GM19395 (cell line): ENCODE results near the gene C19orf85.
A peak's percentile ranks its signal among the peaks of the same experiment; 100 is the strongest.

ENCODE experiments used
- ATAC-seq: cut with Tn5 transposase; IDR thresholded peaks from one replicate; pipeline ENCODE4 v1.9.1; 2021; ENCODE audit warnings: mild to moderate bottlenecking, moderate library complexity; ENCODE audit not compliant: unreplicated experiment

C19orf85 gene

DNA sequence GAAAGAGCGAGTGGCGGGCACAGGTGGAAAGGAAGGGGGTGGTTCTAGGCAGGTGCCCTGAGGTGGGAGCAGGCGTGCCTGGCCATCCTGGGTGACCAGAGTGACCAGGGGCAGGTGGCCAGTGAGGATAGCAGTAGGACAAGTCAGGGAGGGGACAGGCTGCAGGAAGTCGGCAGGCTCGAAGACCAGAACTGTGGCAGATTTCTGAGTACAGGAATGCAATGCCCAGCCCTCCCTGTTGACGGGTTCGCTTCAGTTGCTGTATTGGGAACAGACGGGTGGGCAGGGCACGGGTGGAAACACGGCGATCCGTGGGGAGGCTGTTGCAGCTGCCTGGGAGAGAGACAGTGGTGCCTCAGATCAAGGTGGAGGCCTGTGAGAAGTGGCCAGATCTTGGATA lies 13.8 kb upstream of the C19orf85 start:
- no peak for ATAC-seq

DNA sequence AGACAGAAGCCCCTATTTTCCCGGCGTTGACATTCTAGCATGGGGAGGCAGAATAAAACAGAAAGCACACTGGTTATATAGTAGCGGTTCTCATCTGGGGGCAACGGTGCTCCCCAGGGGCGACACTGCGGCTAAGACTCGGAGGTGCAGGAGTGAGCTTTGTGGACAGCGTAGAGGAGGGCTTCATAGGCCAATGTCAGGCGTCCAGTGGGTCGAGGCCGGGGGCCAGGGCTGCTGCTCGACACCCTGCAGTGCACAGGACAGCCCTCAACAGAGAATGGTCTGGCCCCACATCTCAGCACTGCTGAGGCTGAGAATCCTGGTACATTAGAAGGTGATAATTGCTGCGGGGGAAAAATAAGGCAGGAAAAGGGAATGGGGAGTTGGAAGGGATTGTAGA lies 13.4 kb upstream of the C19orf85 start:
- no peak for ATAC-seq

DNA sequence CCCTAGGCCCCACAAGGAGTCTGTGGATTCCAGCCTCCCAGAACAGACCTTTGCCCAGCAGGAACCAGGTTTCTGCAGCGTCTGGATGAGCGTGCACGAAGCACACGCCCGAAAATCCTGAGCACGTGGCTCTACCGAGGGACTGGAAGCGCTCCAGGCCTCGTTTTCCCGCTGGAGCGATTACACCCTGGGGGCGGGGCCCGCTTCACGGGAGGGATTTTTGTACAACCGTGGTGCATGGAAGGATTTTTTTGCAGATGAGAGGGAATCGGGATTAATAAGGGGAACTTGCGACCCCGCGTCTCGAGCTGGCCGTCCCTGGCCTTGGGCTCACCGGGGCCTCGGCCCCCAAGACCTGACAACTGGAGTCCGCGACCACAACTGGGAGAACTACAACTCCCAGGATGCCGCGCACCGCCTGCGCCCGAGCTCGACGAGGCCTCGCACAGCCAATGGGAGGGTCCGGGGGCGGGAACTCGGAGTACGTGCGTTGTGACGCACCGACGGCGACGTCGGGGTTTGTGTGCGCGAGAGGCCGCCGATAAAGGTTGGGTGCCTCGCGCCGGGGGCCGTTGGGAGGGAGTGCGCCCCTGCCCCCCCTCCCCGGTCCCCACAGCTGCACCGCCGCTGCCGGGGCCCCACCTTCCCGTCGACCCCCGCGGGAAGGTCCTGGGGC lies 11.7 kb upstream of the C19orf85 start, which contains the start of gene ZNF628:
Gene ZNF628 (plus strand): TSS at position 518 of the 676 bp plus-strand sequence. CDS start 3,294 bp downstream, outside the sequence.
- peak; percentile 86 for ATAC-seq

DNA sequence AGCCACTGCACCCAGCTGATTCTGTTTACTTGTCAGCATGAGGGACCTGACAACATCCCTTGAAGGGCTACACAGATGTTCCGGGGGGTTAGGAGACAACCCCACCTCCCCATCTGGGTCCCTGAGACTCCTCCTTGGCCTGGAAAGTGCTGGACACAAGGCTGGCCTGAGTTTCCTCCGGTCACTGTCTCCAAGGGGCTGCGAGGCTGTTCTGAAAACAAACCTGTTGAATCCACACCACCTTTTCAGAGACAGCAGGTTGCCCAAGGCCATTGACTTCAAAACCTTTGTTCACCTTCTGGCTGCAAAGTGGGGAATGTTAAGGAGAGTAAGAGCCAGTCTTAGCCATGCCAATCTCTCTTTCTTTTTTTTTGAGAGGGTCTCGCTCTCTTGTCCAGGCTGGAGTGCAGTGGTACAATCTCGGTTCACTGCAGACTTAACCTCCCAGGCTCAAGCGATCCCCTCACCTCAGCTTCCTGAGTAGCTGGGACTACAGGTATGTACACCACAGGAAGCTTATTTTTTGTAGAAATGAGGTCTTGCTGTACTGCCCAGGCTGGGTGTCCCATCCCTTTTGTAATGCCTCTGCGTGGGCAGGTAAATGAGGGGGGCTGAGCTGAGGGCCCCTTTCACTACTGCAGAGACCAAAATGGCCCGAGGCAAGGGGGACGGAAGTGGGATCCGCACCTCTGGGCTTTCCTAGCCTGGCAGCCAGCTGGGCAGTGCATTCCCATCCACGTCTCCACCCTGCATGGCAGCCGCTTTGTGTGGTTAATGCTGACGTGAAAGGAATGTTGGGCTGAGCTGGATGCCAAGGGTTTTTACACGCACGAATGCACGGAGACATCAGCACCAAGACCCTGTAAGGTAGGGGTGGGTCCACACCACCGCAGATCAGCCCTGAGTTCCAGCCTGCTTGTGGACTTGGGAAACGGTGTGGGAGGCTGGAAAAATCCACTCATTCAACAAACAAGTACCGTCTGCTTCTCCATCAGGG lies 10.0 kb upstream of the C19orf85 start:
- ATAC-seq, result no peak

DNA sequence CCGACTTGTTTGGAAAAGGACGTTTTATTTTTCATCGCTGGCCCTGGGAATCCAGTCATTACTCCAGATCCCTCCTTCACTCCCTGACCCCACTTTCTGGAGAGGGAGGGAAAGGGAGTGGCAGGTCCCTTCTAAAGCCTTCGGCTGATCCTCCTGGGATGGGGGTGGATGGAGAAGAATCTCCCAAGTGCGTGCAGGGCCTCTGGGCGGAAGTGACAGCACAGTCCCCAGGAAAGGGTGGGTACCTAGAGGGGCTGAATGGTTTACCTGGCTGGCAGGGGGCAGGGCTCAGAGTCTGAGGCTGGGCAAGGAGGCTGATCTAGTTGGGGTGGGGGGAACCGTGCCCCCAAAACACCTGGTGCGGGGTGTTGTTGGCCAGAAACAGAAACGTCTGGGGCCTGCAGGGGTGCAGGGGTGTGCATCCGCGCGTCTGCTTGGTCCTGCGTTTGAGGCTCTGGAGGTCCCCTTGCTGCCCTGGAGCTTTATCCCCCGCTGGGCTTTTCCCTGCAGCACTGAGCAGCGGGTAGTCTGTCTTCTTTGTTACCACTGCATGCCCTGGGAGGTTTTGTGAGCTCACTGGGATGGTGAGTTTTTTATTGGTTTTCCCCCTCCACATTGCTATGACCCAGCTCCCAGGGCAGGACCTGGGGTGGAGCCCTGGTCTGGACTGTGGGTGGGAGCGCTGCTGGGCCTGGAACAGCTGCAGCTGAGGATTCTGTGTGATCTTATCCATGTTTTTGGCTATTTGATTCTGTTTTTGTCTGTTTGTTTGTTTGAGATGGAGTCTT lies 8.9 kb upstream of the C19orf85 start:
- no peak for ATAC-seq

- ATAC-seq, result no peak
Measured at GRCh38 chr19:55472463-55472862, 7.9 kb upstream of the C19orf85 start.

DNA sequence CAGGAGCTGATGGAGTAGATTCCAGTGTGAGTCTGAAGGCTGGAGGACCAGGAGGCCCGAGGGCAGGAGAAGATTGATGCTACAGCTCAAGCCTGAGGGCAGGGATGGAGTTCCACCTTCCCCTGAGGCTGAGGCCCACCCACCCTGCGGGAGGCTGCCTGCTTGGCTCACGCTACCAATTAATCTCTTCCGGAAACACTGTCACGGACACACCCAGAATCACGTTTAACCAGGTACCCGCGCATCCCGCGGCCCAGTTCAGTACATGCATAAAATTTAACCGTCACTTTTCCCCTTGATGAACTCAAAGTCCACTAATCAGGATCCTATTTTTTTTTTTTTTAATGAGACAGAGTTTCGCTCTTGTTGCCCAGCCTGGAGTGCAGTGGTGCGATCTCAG lies 6.7 kb upstream of the C19orf85 start:
- ATAC-seq, result no peak

DNA sequence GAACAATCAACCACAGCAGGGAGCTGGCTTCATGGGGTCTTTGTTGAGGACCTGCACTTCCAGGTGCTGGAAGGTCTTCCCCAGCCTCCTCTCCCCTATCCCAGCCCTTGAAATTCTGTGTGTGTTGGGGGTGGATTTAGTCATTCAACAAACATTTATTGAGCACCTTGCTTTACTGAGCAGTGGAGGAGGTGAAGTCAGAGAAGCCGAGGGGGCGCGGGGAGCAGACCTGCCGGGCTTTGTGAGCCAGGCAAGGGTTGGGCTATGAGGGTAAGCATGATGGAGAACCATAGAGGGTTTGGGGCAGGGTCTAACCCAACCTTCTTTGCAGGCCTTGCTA lies 3.5 kb upstream of the C19orf85 start:
- no peak for ATAC-seq

GRCh38 chr19:55467236-55468053 lies 2.9 kb upstream of the C19orf85 start:
- no peak for ATAC-seq

DNA sequence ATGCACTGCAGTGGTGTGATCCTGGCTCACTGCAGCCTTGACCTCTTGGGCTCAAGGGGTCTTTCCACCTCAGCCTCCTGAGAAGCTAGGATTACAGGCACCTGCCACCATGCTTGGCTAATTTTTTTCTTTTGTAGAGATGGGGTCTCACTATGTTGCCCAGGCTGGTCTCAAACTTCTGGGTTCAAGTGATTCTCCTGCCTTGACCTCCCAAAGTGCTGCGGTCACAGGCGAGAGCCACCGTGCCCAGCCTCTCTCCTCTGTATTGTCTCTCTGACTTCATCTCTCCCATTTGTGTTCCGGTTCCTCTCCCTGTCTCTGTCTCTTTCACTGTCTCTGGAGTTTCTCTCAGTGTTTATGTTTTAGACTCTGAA lies 1.7 kb upstream of the C19orf85 start:
- ATAC-seq, result no peak

GRCh38 chr19:55465460-55466240 lies 1.1 kb upstream of the C19orf85 start:
- ATAC-seq, result no peak

GRCh38 chr19:55464039-55464661 lies 401 bp downstream of the C19orf85 start:
- ATAC-seq, result no peak

DNA sequence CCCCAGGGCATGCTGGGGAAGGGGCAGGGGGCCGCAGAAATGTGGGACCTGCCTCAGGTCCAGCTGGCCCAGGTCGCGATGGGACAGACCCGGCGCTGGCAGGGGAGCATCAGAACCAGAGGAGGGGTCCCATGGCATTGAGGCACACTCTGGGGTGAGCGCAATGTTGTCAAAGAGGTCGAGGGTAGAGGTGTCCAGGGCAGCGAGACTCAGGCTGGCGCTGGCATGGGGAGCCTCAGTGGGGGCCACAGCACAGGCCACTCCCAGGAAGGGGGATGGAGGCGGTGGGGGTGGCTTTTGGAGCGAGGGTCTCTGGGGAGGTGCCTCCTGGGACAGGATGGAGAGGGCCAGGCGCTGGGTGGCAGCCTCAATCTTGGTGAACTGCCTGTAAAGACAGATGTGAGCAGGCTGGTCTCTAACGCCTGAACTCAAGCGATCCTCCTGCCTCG lies 944 bp downstream of the C19orf85 start:
- ATAC-seq, result no peak

DNA sequence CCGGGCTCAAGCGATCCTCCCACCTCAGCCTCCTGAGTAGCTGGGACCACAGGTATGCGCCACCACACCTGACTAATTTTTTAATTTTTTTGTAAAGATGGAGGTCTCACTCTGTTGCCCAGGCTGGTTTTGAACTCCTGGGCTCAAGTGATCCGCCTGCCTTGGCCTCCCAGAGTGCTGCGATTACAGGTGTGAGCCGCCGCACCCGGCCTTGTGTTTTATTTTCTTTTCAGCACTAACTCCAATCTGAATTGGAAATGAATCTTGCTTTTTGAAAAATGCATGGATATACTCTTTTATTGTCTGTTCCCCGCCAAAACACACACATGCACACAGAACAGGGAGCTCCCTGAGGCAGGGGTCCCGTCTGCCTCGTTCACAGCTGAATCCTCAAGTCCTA lies 1.8 kb downstream of the C19orf85 start:
- no peak for ATAC-seq

DNA sequence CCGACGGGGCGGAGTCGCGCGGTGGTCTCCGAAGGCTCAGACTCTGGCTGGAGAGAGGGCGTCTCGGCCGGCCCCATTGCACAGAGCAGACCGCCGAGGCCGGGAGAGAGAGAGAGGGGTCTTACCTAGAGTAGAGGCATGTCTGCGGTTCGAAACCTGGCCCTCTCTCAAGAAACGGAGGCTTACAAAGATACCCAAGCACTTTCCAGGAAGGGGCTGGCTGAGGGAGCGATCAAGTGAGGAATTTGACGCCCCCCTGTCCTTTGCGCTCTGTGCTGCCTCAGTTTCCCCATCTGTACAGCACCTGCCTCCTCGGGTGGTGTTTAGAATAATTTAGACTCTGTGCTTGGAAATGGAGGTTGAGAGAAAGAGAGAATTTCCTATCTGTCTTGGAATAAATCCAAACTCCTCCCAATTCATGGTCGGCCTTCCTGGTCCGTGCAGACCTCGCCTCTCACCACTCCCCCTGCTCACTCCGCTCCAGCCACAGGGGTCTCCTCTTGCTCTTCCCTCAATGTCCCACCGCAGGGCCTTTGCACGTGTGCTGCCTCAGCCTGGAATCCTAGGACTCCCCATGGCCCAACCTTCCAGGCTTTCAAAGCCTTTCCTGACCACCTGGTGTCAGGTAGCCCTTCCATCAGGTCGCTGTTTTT lies 2.5 kb downstream of the C19orf85 start:
- no peak for ATAC-seq

DNA sequence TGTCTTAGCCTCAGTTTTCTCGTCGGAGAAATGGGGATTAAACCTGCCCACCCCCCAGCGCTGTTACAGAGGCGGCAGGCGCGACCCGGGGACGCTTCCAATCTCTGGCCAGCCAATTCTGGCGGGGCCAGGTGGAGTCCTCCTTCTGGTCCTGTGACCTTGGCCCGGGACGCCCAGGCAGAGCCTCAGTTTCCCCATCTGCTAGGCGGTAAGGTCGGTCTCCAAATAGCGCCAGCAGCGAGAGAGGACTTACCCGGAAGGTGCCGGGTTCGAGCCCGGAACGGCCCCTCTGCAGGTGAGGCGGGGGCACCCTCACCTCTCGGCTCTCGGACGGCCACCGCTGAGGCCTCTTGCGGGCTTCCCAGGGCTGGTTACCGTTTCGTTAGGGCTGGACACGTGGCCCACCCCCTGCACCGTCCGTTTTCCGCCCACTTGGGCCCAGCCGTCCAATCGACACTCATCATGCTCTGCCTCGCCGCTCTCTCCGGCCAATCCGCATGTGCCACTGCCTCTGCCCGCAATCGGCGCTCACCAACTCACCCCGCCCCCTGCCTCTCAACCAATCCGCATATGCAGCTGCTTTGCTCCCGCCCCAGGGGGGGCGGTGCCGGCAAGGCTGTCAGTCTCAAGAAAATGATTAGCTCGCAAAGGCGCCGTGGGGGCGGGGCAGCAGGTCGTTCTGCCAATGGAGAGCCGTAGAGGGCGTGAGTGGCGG lies 3.1 kb downstream of the C19orf85 start, which contains the start of gene ISOC2:
Gene ISOC2 (minus strand): TSS at position 384 of the 715 bp plus-strand sequence. CDS start 5,156 bp downstream, outside the sequence.
- ATAC-seq, result peak; percentile 91

GRCh38 chr19:55460670-55461258 lies 3.8 kb downstream of the C19orf85 start:
- no peak for ATAC-seq
